Measurements from ENCODE around the gene VEZT.

VEZT gene

GRCh38 chr12:95217377-95218149, at the start of gene VEZT, which contains the start of gene FGD6:
TSS of gene VEZT (plus strand) at chr12:95217807. CDS start at chr12:95217851, 44 bp downstream.
TSS of gene FGD6 (minus strand) at chr12:95217467. CDS start at chr12:95217240, 227 bp downstream.
- Mint-ChIP-seq H3K9me3 (no peaks in the 10 kb centered on the region), H3K4me3 (peak within 1 kb of the TSS; percentile 91), H3K27ac (ENCODE audit: low read depth) (peak within 1 kb of the TSS; percentile 96), H3K27me3 (peaks cover 9% of the 10 kb centered on the region), H3K4me1 (peaks cover 32% of the 10 kb centered on the region), H3K36me3 (ENCODE audit: insufficient read depth) (peaks cover 16% of the 10 kb centered on the region)
- ATAC-seq (replicated peaks; ENCODE audit: extremely low read depth, poor library complexity, severe bottlenecking) (peak; percentile 92), DNase-seq (ENCODE audit: low spot score in 2 of 2) (peak; percentile 93 to 98)

- Mint-ChIP-seq H3K27ac (ENCODE audit: low read depth) (no peak overlapping the region), H3K4me1 (no peaks in the 10 kb centered on the region), H3K36me3 (ENCODE audit: insufficient read depth) (no peaks in the 10 kb centered on the region), H3K4me3 (no peak overlapping the region), H3K27me3 (no peaks in the 10 kb centered on the region), H3K9me3 (no peaks in the 10 kb centered on the region)
- DNase-seq (ENCODE audit: low spot score in 2 of 2), result no peak
- no peak for ATAC-seq (replicated peaks; ENCODE audit: extremely low read depth, poor library complexity, severe bottlenecking)
Observed at GRCh38 chr12:95168746-95169145, 48.9 kb upstream of the VEZT start.

GRCh38 chr12:95169368-95169767, 48.2 kb upstream of the VEZT start:
- DNase-seq (ENCODE audit: low spot score in 2 of 2) (no peak), ATAC-seq (replicated peaks; ENCODE audit: extremely low read depth, poor library complexity, severe bottlenecking) (no peak)
- no peak overlapping the region for H3K4me3 Mint-ChIP-seq
- no peak overlapping the region for H3K27ac Mint-ChIP-seq (ENCODE audit: low read depth)
- H3K27me3 Mint-ChIP-seq, result no peaks in the 10 kb centered on the region
- H3K4me1 Mint-ChIP-seq, result no peaks in the 10 kb centered on the region
- H3K36me3 Mint-ChIP-seq (ENCODE audit: insufficient read depth), result no peaks in the 10 kb centered on the region
- no peaks in the 10 kb centered on the region for H3K9me3 Mint-ChIP-seq

GRCh38 chr12:95173392-95174251, 44.0 kb upstream of the VEZT start:
- H3K36me3 Mint-ChIP-seq (ENCODE audit: insufficient read depth), result no peaks in the 10 kb centered on the region
- H3K4me3 Mint-ChIP-seq, result no peak overlapping the region
- H3K27ac Mint-ChIP-seq (ENCODE audit: low read depth), result no peak overlapping the region
- H3K27me3 Mint-ChIP-seq, result no peaks in the 10 kb centered on the region
- H3K4me1 Mint-ChIP-seq, result no peaks in the 10 kb centered on the region
- no peak for DNase-seq (ENCODE audit: low spot score in 2 of 2)
- ATAC-seq (replicated peaks; ENCODE audit: extremely low read depth, poor library complexity, severe bottlenecking), result no peak
- H3K9me3 Mint-ChIP-seq, result no peaks in the 10 kb centered on the region

GRCh38 chr12:95177201-95177768, 40.3 kb upstream of the VEZT start:
- Mint-ChIP-seq H3K4me1 (no peaks in the 10 kb centered on the region), H3K27ac (ENCODE audit: low read depth) (no peak overlapping the region), H3K27me3 (no peaks in the 10 kb centered on the region), H3K4me3 (no peak overlapping the region), H3K9me3 (no peaks in the 10 kb centered on the region), H3K36me3 (ENCODE audit: insufficient read depth) (no peaks in the 10 kb centered on the region)
- no peak for DNase-seq (ENCODE audit: low spot score in 2 of 2)
- no peak for ATAC-seq (replicated peaks; ENCODE audit: extremely low read depth, poor library complexity, severe bottlenecking)

- no peaks in the 10 kb centered on the region for H3K36me3 Mint-ChIP-seq (ENCODE audit: insufficient read depth)
- ATAC-seq (replicated peaks; ENCODE audit: extremely low read depth, poor library complexity, severe bottlenecking) (no peak), DNase-seq (ENCODE audit: low spot score in 2 of 2) (no peak)
- H3K9me3 Mint-ChIP-seq, result no peaks in the 10 kb centered on the region
- no peaks in the 10 kb centered on the region for H3K27me3 Mint-ChIP-seq
- H3K4me3 Mint-ChIP-seq, result no peak overlapping the region
- H3K27ac Mint-ChIP-seq (ENCODE audit: low read depth), result no peak overlapping the region
- no peaks in the 10 kb centered on the region for H3K4me1 Mint-ChIP-seq
Observed at GRCh38 chr12:95178136-95178535, 39.5 kb upstream of the VEZT start.

- DNase-seq (ENCODE audit: low spot score in 2 of 2) (no peak), ATAC-seq (replicated peaks; ENCODE audit: extremely low read depth, poor library complexity, severe bottlenecking) (no peak)
- Mint-ChIP-seq H3K27ac (ENCODE audit: low read depth) (no peak overlapping the region), H3K36me3 (ENCODE audit: insufficient read depth) (no peaks in the 10 kb centered on the region), H3K4me1 (no peaks in the 10 kb centered on the region), H3K4me3 (no peak overlapping the region), H3K27me3 (no peaks in the 10 kb centered on the region), H3K9me3 (no peaks in the 10 kb centered on the region)
Observed at GRCh38 chr12:95179011-95179410, 38.6 kb upstream of the VEZT start.

GRCh38 chr12:95181103-95181502, 36.5 kb upstream of the VEZT start:
- DNase-seq (ENCODE audit: low spot score in 2 of 2) (no peak), ATAC-seq (replicated peaks; ENCODE audit: extremely low read depth, poor library complexity, severe bottlenecking) (no peak)
- no peaks in the 10 kb centered on the region for H3K4me1 Mint-ChIP-seq
- no peak overlapping the region for H3K4me3 Mint-ChIP-seq
- no peaks in the 10 kb centered on the region for H3K36me3 Mint-ChIP-seq (ENCODE audit: insufficient read depth)
- no peaks in the 10 kb centered on the region for H3K9me3 Mint-ChIP-seq
- no peaks in the 10 kb centered on the region for H3K27me3 Mint-ChIP-seq
- H3K27ac Mint-ChIP-seq (ENCODE audit: low read depth), result no peak overlapping the region

GRCh38 chr12:95182868-95183415, 34.7 kb upstream of the VEZT start:
- no peak overlapping the region for H3K4me3 Mint-ChIP-seq
- H3K27ac Mint-ChIP-seq (ENCODE audit: low read depth), result no peak overlapping the region
- no peaks in the 10 kb centered on the region for H3K36me3 Mint-ChIP-seq (ENCODE audit: insufficient read depth)
- no peak for ATAC-seq (replicated peaks; ENCODE audit: extremely low read depth, poor library complexity, severe bottlenecking)
- DNase-seq (ENCODE audit: low spot score in 2 of 2), result no peak
- H3K4me1 Mint-ChIP-seq, result no peaks in the 10 kb centered on the region
- H3K9me3 Mint-ChIP-seq, result no peaks in the 10 kb centered on the region
- no peaks in the 10 kb centered on the region for H3K27me3 Mint-ChIP-seq

GRCh38 chr12:95184121-95184520, 33.5 kb upstream of the VEZT start:
- H3K4me3 Mint-ChIP-seq, result no peak overlapping the region
- no peaks in the 10 kb centered on the region for H3K36me3 Mint-ChIP-seq (ENCODE audit: insufficient read depth)

GRCh38 chr12:95185072-95185471, 32.5 kb upstream of the VEZT start:
- DNase-seq (ENCODE audit: low spot score in 2 of 2), result no peak
- no peaks in the 10 kb centered on the region for H3K36me3 Mint-ChIP-seq (ENCODE audit: insufficient read depth)
- ATAC-seq (replicated peaks; ENCODE audit: extremely low read depth, poor library complexity, severe bottlenecking), result no peak

More at GRCh38 chr12:95184121-95184520, 33.5 kb upstream of the VEZT start:
- no peaks in the 10 kb centered on the region for H3K4me1 Mint-ChIP-seq
- no peaks in the 10 kb centered on the region for H3K9me3 Mint-ChIP-seq
- no peak overlapping the region for H3K27ac Mint-ChIP-seq (ENCODE audit: low read depth)
- no peak for DNase-seq (ENCODE audit: low spot score in 2 of 2)
- ATAC-seq (replicated peaks; ENCODE audit: extremely low read depth, poor library complexity, severe bottlenecking), result no peak
- H3K27me3 Mint-ChIP-seq, result no peaks in the 10 kb centered on the region

GRCh38 chr12:95185854-95186253, 31.8 kb upstream of the VEZT start:
- no peak for DNase-seq (ENCODE audit: low spot score in 2 of 2)
- H3K9me3 Mint-ChIP-seq, result no peaks in the 10 kb centered on the region
- ATAC-seq (replicated peaks; ENCODE audit: extremely low read depth, poor library complexity, severe bottlenecking), result no peak
- no peaks in the 10 kb centered on the region for H3K27me3 Mint-ChIP-seq
- H3K36me3 Mint-ChIP-seq (ENCODE audit: insufficient read depth), result no peaks in the 10 kb centered on the region
- no peak overlapping the region for H3K4me3 Mint-ChIP-seq
- H3K4me1 Mint-ChIP-seq, result no peaks in the 10 kb centered on the region
- no peak overlapping the region for H3K27ac Mint-ChIP-seq (ENCODE audit: low read depth)

More at GRCh38 chr12:95185072-95185471, 32.5 kb upstream of the VEZT start:
- Mint-ChIP-seq H3K4me3 (no peak overlapping the region), H3K4me1 (no peaks in the 10 kb centered on the region), H3K27me3 (no peaks in the 10 kb centered on the region), H3K9me3 (no peaks in the 10 kb centered on the region), H3K27ac (ENCODE audit: low read depth) (no peak overlapping the region)
